OCI-LY1 (cell line): ENCODE data around the gene ABR.

Experiments
- H2AFZ ChIP-seq: fragments of 200-600 bp; sonication (generic), shearing (Covaris generic); 2 replicates; pipeline ENCODE4 v1.6.0; 2014; ENCODE audit warnings: antibody characterized with exemption, mild to moderate bottlenecking, low read length
- H3F3A ChIP-seq: fragments of 200-600 bp; sonication (generic), shearing (Covaris generic); 2 replicates; pipeline ENCODE4 v1.6.0; 2014; ENCODE audit warnings: mild to moderate bottlenecking, antibody characterized with exemption, low read length, moderate library complexity; ENCODE audit not compliant: insufficient read depth
- H3K27ac ChIP-seq: fragments of 200-600 bp; sonication (generic); 2 replicates; pipeline ENCODE4 v1.5.1; 2014; ENCODE audit warnings: low read length, mixed run types, mild to moderate bottlenecking, low read depth; ENCODE audit not compliant: poor library complexity, severe bottlenecking
- H3K27me3 ChIP-seq: fragments of 200-600 bp; sonication (generic); 2 replicates; pipeline ENCODE4 v1.6.0; 2014; ENCODE audit warnings: antibody characterized with exemption, mild to moderate bottlenecking, low read length, moderate library complexity; ENCODE audit not compliant: insufficient read depth
- H3K36me3 ChIP-seq: fragments of 200-600 bp; sonication (generic); 2 replicates; pipeline ENCODE4 v1.6.1; 2014; ENCODE audit warnings: mild to moderate bottlenecking, antibody characterized with exemption, low read length, moderate library complexity, mixed read lengths; ENCODE audit not compliant: insufficient read depth
- H3K4me1 ChIP-seq: fragments of 200-600 bp; sonication (generic); 2 replicates; pipeline ENCODE4 v1.5.1; 2014; ENCODE audit warnings: mild to moderate bottlenecking, low read length, moderate library complexity; ENCODE audit not compliant: insufficient read depth, severe bottlenecking
- H3K4me2 ChIP-seq: fragments of 200-600 bp; sonication (generic), shearing (Covaris generic); 2 replicates; pipeline ENCODE4 v1.6.1; 2014; ENCODE audit warnings: low read length
- H3K4me3 ChIP-seq: fragments of 200-600 bp; sonication (generic); 2 replicates; pipeline ENCODE4 v1.5.1; 2014; ENCODE audit warnings: low read length, low read depth, mild to moderate bottlenecking, mixed read lengths; ENCODE audit not compliant: poor library complexity, severe bottlenecking
- H3K79me2 ChIP-seq: fragments of 200-600 bp; shearing (Covaris generic); 2 replicates; pipeline ENCODE4 v1.6.1; 2016; ENCODE audit warnings: mixed run types, low read length, mixed read lengths; ENCODE audit not compliant: insufficient read depth
- H3K9ac ChIP-seq: fragments of 200-600 bp; sonication (generic), shearing (Covaris generic); 2 replicates; pipeline ENCODE4 v1.6.1; 2014; ENCODE audit warnings: mild to moderate bottlenecking, low read length, mixed read lengths
- H3K9me2 ChIP-seq: fragments of 200-600 bp; sonication (generic), shearing (Covaris generic); 2 replicates; pipeline ENCODE4 v1.6.1; 2014; ENCODE audit warnings: low read depth, mild to moderate bottlenecking, low read length, mixed read lengths
- H3K9me3 ChIP-seq: fragments of 200-600 bp; shearing (Covaris generic); 2 replicates; pipeline ENCODE4 v1.6.1; 2014; ENCODE audit warnings: low read length, mixed read lengths
- H4K20me1 ChIP-seq: fragments of 200-600 bp; sonication (generic), shearing (Covaris generic); 2 replicates; pipeline ENCODE4 v1.6.0; 2016; ENCODE audit warnings: mild to moderate bottlenecking, low read length; ENCODE audit not compliant: insufficient read depth
- EZH2 ChIP-seq: fragments of 200-600 bp; sonication (generic), shearing (Covaris generic); IDR thresholded peaks from 2 replicates; pipeline ENCODE4 v1.8.0; 2017; ENCODE audit warnings: borderline replicate concordance, mixed run types, mild to moderate bottlenecking, antibody characterized with exemption, low read length, moderate library complexity, mixed read lengths
- TF ChIP-seq, protein P1 (sequence below): fragments of 200-600 bp; sonication (generic), shearing (Covaris generic); IDR thresholded peaks from 2 replicates; pipeline ENCODE4 v1.5.1; 2017; ENCODE audit warnings: mild to moderate bottlenecking, antibody characterized with exemption, low read length, moderate library complexity, mixed read lengths

Gene ABR

DNA sequence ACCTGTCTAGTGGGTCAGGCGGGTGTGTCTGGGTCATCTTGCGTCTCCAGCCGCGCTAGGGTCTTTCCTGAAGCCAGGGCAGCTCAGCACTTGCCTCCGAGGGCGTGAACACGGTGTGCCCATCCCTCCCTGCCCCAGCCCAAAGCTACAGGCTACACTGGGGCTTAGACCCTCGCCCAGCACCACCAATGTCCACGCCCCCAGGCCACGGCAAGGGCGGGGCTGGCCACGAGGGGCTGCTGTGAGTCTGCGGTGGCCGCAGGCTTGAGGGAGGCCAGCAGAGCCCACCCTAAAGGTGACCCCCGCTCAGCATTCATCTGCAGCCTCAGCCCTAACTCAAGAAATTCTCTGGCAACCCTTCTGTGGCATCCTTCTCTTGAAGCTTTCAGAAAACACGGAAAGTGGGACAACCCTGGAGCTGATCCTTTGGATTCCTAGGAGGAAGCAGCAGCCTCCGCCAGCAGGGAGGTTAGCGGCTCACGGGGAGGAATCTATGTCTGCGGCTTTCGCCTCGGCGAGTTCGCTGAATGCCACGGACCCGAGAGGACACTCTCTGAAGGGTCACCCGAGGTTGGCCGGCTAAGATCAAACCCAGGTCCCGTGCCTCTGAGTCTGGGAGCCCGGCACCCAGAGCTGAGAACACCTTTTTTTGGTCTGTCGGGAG, 141.2 kb downstream of the ABR start:
- no peaks in the 10 kb centered on the region for H3K27me3 ChIP-seq
- no peaks in the 10 kb centered on the region for H3K4me1 ChIP-seq
- H3K9ac ChIP-seq: no peak overlapping the region
- H3K36me3 ChIP-seq: peaks cover 12% of the 10 kb centered on the region; the same call in 1 of the 2 replicates
- no peaks in the 10 kb centered on the region for H3K79me2 ChIP-seq
- no peak overlapping the region for H3K4me2 ChIP-seq
- H3K4me3 ChIP-seq: no peak overlapping the region
- no peaks in the 10 kb centered on the region for H3F3A ChIP-seq
- no peaks in the 10 kb centered on the region for H3K9me2 ChIP-seq
- H3K27ac ChIP-seq: no peak overlapping the region
- H2AFZ ChIP-seq: no peak overlapping the region
- no peaks in the 10 kb centered on the region for H3K9me3 ChIP-seq
- H4K20me1 ChIP-seq: no peaks in the 10 kb centered on the region
- TF ChIP-seq, protein P1, sequence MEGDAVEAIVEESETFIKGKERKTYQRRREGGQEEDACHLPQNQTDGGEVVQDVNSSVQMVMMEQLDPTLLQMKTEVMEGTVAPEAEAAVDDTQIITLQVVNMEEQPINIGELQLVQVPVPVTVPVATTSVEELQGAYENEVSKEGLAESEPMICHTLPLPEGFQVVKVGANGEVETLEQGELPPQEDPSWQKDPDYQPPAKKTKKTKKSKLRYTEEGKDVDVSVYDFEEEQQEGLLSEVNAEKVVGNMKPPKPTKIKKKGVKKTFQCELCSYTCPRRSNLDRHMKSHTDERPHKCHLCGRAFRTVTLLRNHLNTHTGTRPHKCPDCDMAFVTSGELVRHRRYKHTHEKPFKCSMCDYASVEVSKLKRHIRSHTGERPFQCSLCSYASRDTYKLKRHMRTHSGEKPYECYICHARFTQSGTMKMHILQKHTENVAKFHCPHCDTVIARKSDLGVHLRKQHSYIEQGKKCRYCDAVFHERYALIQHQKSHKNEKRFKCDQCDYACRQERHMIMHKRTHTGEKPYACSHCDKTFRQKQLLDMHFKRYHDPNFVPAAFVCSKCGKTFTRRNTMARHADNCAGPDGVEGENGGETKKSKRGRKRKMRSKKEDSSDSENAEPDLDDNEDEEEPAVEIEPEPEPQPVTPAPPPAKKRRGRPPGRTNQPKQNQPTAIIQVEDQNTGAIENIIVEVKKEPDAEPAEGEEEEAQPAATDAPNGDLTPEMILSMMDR: no peak
- no peak for TF ChIP-seq EZH2

DNA sequence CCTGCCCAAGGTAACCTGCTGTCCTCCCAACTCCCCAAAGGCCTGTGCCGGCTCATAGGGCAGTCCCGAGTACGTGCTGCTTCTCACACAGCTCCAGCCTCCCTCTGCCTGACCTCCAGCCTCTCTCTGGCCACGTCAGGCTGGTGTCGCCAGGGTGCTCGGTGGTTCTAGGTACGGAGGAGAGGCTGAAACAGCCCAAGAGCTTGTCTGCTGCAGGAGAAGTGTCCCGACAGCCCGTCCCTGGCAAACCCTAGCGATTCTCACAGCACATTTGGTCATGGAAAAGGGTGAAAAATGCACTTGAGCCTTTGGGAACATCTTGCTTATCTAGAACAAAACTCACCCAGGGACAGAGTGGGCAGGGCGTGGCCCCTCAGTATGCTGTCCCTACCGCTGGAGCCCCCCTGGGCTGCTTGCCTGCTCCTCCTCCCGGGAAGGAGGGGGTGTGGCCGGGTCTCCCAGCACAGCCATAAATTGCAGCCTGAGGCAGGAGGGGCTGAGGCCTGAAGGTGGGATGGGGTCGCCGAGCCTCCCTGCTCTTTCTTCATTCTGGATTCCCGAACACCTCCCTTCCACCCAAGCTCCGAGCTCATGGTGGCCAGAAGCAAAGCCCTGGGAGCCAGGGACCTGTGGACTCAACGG, 142.4 kb downstream of the ABR start:
- Histone ChIP-seq H3K4me3 (no peak overlapping the region), H2AFZ (no peak overlapping the region), H3K4me1 (peaks cover 5% of the 10 kb centered on the region), H3K4me2 (no peak overlapping the region), H3K27ac (no peak overlapping the region), H3K9ac (no peak overlapping the region), H4K20me1 (no peaks in the 10 kb centered on the region), H3K79me2 (no peaks in the 10 kb centered on the region), H3K9me2 (no peaks in the 10 kb centered on the region), H3K36me3 (peaks cover 6% of the 10 kb centered on the region; the same call in 1 of the 2 replicates), H3K9me3 (no peaks in the 10 kb centered on the region), H3F3A (no peaks in the 10 kb centered on the region), H3K27me3 (no peaks in the 10 kb centered on the region)
- TF ChIP-seq, protein P1: no peak
- no peak for TF ChIP-seq EZH2

DNA sequence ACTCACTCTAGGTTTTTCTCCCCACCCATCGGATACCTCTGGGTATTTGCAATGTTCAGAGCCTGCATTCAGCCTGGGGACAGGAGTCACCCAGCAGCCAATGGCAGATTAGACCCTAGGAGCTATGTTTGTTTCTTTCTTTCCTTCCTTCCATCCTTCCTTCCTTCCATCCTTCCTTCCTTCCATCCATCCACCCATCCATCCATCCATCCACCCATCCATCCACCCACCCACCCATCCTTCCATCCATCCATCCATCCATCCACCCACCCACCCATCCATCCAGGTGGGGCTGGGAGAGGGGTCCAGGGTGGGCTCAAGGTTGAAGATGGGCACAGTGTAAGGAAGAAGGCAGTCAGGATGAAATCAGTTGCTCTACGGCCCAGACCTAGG, 142.9 kb downstream of the ABR start:
- Histone ChIP-seq H3F3A (no peaks in the 10 kb centered on the region), H4K20me1 (no peaks in the 10 kb centered on the region), H3K4me1 (peaks cover 5% of the 10 kb centered on the region), H3K4me2 (no peak overlapping the region), H3K9me2 (no peaks in the 10 kb centered on the region), H3K9ac (no peak overlapping the region), H3K9me3 (no peaks in the 10 kb centered on the region), H2AFZ (no peak overlapping the region), H3K27ac (no peak overlapping the region), H3K79me2 (no peaks in the 10 kb centered on the region), H3K36me3 (peaks cover 1% of the 10 kb centered on the region; the same call in 1 of the 2 replicates), H3K27me3 (no peaks in the 10 kb centered on the region), H3K4me3 (no peak overlapping the region)
- no peak for TF ChIP-seq EZH2
- TF ChIP-seq, protein P1: no peak
